A549 (cell line): ENCODE measurements around the gene ESRRG. TPM values are rescaled to one million over a fixed set of nuclear protein-coding genes. Genes with fewer than 3 reads are reported as not detected.

Experiments
- ATAC-seq, 2 experiments: fragments of 200-7000 bp in 1 of 2; fragments of >200 bp in 1 of 2; cut with Nextera tagmentation in 1 of 2; cut with Tn5 transposase in 1 of 2; 3 replicates each; pipeline versions ENCODE4 v1.8.0 to v1.9.1; 2018 to 2020; ENCODE audit warnings: mild to moderate bottlenecking in 1 of 2, moderate library complexity in 1 of 2
- CTCF ChIA-PET: fragments of 300-600 bp; sonication (Branson Sonifier 250); formaldehyde crosslinking; extraction: SDS; loops from one replicate; lab custom pipeline; 2021; ENCODE audit warnings: antibody characterized with exemption, inconsistent platforms; lab: Yijun Ruan, JAX
- POLR2A ChIA-PET: fragments of 350-600 bp; formaldehyde crosslinking; extraction: SDS; loops from one replicate; lab custom pipeline; 2021; ENCODE audit warnings: antibody characterized with exemption, inconsistent platforms; lab: Yijun Ruan, JAX
- DNase-seq, 2 experiments: peaks; one replicate each; pipeline versions ENCODE4 v3.0.0 to v3.0.0-alpha.2; 2011 to 2016; ENCODE audit warnings: low read depth in 1 of 2, low spot score in 1 of 2
- FAIRE-seq: peaks from 2 replicates; lab custom pipeline; 2011; peaks lifted over from hg19 to GRCh38; lab: Jason Lieb, UNC
- H3K27ac ChIP-seq, 2 experiments: fragments of >200 bp; sonication (Bioruptor Twin); formaldehyde crosslinking; 3 replicates each; pipeline ENCODE4 v1.5.1; 2016 to 2017
- H3K4me1 ChIP-seq: fragments of >200 bp; sonication (Bioruptor Twin); formaldehyde crosslinking; 3 replicates; pipeline ENCODE4 v1.6.1; 2016
- H3K4me2 ChIP-seq: fragments of >200 bp; sonication (Bioruptor Twin); formaldehyde crosslinking; 3 replicates; pipeline ENCODE4 v1.6.1; 2016
- H3K4me3 ChIP-seq: fragments of >200 bp; sonication (Bioruptor Twin); formaldehyde crosslinking; 3 replicates; pipeline ENCODE4 v1.5.1; 2016
- H3K9me3 ChIP-seq: fragments of >200 bp; sonication (Bioruptor Twin); formaldehyde crosslinking; 3 replicates; pipeline ENCODE4 v1.6.1; 2016
- CBX8 ChIP-seq: fragments of 200-600 bp; sonication (generic); IDR thresholded peaks from 2 replicates; pipeline ENCODE4 v1.6.1; 2016
- CHD2 ChIP-seq: fragments of 150-350 bp; IDR thresholded peaks from 2 replicates; pipeline ENCODE4 v1.6.1; 2014; ENCODE audit warnings: low read length; ENCODE audit not compliant: partially characterized antibody
- CHD4 ChIP-seq: fragments of 200-600 bp; sonication (generic); IDR thresholded peaks from 2 replicates; pipeline ENCODE4 v1.6.1; 2016; ENCODE audit warnings: antibody characterized with exemption, mild to moderate bottlenecking, borderline replicate concordance
- EHMT2 ChIP-seq: fragments of 200-600 bp; sonication (generic); IDR thresholded peaks from 2 replicates; pipeline ENCODE4 v1.6.1; 2016; ENCODE audit warnings: antibody characterized with exemption, low read depth, mild to moderate bottlenecking, moderate library complexity
- ESRRA ChIP-seq: fragments of 150-350 bp; IDR thresholded peaks from 2 replicates; pipeline ENCODE4 v1.6.1; 2014; ENCODE audit warnings: mild to moderate bottlenecking, low read length, borderline replicate concordance
- FOSL2 ChIP-seq, 2 experiments: fragments of 450-650 bp in 1 of 2; fragments of >200 bp in 1 of 2; sonication (Bioruptor Twin) in 1 of 2; formaldehyde crosslinking; IDR thresholded peaks; 2 replicates each; pipeline versions ENCODE4 v1.5.0 to v1.6.1; 2016 to 2020; ENCODE audit warnings: mild to moderate bottlenecking in 1 of 2, moderate library complexity in 1 of 2
- FOXS1 ChIP-seq: fragments of 250-450 bp; sonication (Bioruptor Pico); IDR thresholded peaks from 2 replicates; pipeline ENCODE4 v1.5.0; 2020; ENCODE audit warnings: mild to moderate bottlenecking, moderate library complexity
- HEYL ChIP-seq: fragments of 250-450 bp; sonication (Bioruptor Pico); IDR thresholded peaks from 2 replicates; pipeline ENCODE4 v1.8.0; 2021; ENCODE audit warnings: mild to moderate bottlenecking, moderate library complexity
- HOXA7 ChIP-seq: fragments of 250-450 bp; sonication (Bioruptor Pico); IDR thresholded peaks from 2 replicates; pipeline ENCODE4 v1.5.0; 2020; ENCODE audit warnings: mild to moderate bottlenecking, moderate library complexity
- HOXB13 ChIP-seq: fragments of 250-450 bp; sonication (Bioruptor Pico); IDR thresholded peaks from 2 replicates; pipeline ENCODE4 v1.5.0; 2020; ENCODE audit warnings: low read depth, mild to moderate bottlenecking, moderate library complexity
- JUN ChIP-seq, 2 experiments: fragments of >200 bp; sonication (Bioruptor Twin); formaldehyde crosslinking; IDR thresholded peaks; 2 replicates in 1 of 2; 3 replicates in 1 of 2; pipeline ENCODE4 v1.6.1; 2016 to 2017
- KDM5A ChIP-seq: fragments of 200-600 bp; sonication (generic); IDR thresholded peaks from 2 replicates; pipeline ENCODE4 v1.6.1; 2016; ENCODE audit warnings: antibody characterized with exemption, mild to moderate bottlenecking
- MAFK ChIP-seq: fragments of 450-650 bp; IDR thresholded peaks from 2 replicates; pipeline ENCODE4 v1.6.1; 2014; ENCODE audit not compliant: partially characterized antibody
- MYC ChIP-seq: IDR thresholded peaks from 2 replicates; pipeline ENCODE4 v1.6.1; 2012; ENCODE audit warnings: mild to moderate bottlenecking, inconsistent platforms, low read length, improper control_type of control experiment, borderline replicate concordance
- NFE2L2 ChIP-seq: fragments of 150-350 bp; conservative IDR thresholded peaks from 2 replicates; pipeline ENCODE4 v1.6.1; 2014; ENCODE audit warnings: low read length
- PHF8 ChIP-seq: fragments of 200-600 bp; sonication (generic); IDR thresholded peaks from 2 replicates; pipeline ENCODE4 v1.6.1; 2016; ENCODE audit warnings: low read depth, mild to moderate bottlenecking, antibody characterized with exemption, moderate library complexity, borderline replicate concordance
- POLR2A ChIP-seq: IDR thresholded peaks from 2 replicates; pipeline ENCODE4 v1.6.1; 2012; ENCODE audit warnings: mild to moderate bottlenecking, low read length
- POLR2AphosphoS2 ChIP-seq: conservative IDR thresholded peaks from 2 replicates; pipeline ENCODE4 v1.6.1; 2012; ENCODE audit warnings: low read length, improper control_type of control experiment, inconsistent platforms
- RARB ChIP-seq: fragments of 250-450 bp; sonication (Bioruptor Pico); IDR thresholded peaks from 2 replicates; pipeline ENCODE4 v1.8.0; 2021; ENCODE audit warnings: mild to moderate bottlenecking, moderate library complexity
- RFX5 ChIP-seq: fragments of 450-650 bp; IDR thresholded peaks from 2 replicates; pipeline ENCODE4 v1.7.1; 2014; ENCODE audit warnings: antibody characterized with exemption, mild to moderate bottlenecking, moderate library complexity
- RNF2 ChIP-seq: fragments of 200-600 bp; sonication (generic); IDR thresholded peaks from 2 replicates; pipeline ENCODE4 v1.6.1; 2016; ENCODE audit warnings: low read depth, mild to moderate bottlenecking, antibody characterized with exemption, moderate library complexity, borderline replicate concordance
- ZC3H11A ChIP-seq: fragments of 450-650 bp; IDR thresholded peaks from 2 replicates; pipeline ENCODE4 v1.6.1; 2014; ENCODE audit warnings: antibody characterized with exemption, mild to moderate bottlenecking
- ZFP36 ChIP-seq: fragments of 450-650 bp; IDR thresholded peaks from 2 replicates; pipeline ENCODE4 v1.6.1; 2014; ENCODE audit warnings: borderline replicate concordance; ENCODE audit not compliant: partially characterized antibody
- ZNF302 ChIP-seq: fragments of 250-450 bp; sonication (Bioruptor Pico); IDR thresholded peaks from 2 replicates; pipeline ENCODE4 v1.9.0; 2021; ENCODE audit warnings: inconsistent platforms, mild to moderate bottlenecking, moderate library complexity
- ZSCAN20 ChIP-seq: fragments of 250-450 bp; sonication (Bioruptor Pico); IDR thresholded peaks from 2 replicates; pipeline ENCODE4 v1.8.0; 2022; ENCODE audit warnings: mild to moderate bottlenecking, moderate library complexity
- WGBS: methylation state at CpG from one replicate; pipeline ENCODE4 v1.1.6; 2017; ENCODE audit errors: missing lambda C conversion rate; 5-methylcytosine and 5-hydroxymethylcytosine counted together
- polyA plus RNA-seq, 4 experiments: library from polyadenylated mRNA; depleted of rRNA in 3 of 4; stranded (reverse); fragments of >200 nt; fragmentation: RNase III in 1 of 4; extraction: RNeasy Plus Mini Kit Qiagen cat#74134 plus additional on column Dnase treatment in 1 of 4; gene quantifications; 2 replicates in 3 of 4; 3 replicates in 1 of 4; pipeline ENCODE4 v1.2.3, GENCODE V29; 2011 to 2017
- TF ChIP-seq, protein P1 (sequence below): fragments of 450-650 bp; IDR thresholded peaks from 2 replicates; pipeline ENCODE4 v1.6.1; 2014; ENCODE audit warnings: antibody characterized with exemption
- TF ChIP-seq, protein P2 (sequence below): fragments of >200 bp; sonication (Bioruptor Twin); formaldehyde crosslinking; IDR thresholded peaks from 3 replicates; pipeline ENCODE4 v1.6.1; 2016
- TF ChIP-seq, protein P3 (sequence below): IDR thresholded peaks from 2 replicates; pipeline ENCODE4 v1.6.1; 2012
- TF ChIP-seq, protein P4 (sequence below): fragments of >200 bp; sonication (Bioruptor Twin); formaldehyde crosslinking; IDR thresholded peaks from 3 replicates; pipeline ENCODE4 v1.5.1; 2016

The ESRRG gene
- polyA plus RNA-seq, 2 of the 4 experiments (the other 2 are of a cell fraction) = 0.09 TPM; not detected in 1

DNA sequence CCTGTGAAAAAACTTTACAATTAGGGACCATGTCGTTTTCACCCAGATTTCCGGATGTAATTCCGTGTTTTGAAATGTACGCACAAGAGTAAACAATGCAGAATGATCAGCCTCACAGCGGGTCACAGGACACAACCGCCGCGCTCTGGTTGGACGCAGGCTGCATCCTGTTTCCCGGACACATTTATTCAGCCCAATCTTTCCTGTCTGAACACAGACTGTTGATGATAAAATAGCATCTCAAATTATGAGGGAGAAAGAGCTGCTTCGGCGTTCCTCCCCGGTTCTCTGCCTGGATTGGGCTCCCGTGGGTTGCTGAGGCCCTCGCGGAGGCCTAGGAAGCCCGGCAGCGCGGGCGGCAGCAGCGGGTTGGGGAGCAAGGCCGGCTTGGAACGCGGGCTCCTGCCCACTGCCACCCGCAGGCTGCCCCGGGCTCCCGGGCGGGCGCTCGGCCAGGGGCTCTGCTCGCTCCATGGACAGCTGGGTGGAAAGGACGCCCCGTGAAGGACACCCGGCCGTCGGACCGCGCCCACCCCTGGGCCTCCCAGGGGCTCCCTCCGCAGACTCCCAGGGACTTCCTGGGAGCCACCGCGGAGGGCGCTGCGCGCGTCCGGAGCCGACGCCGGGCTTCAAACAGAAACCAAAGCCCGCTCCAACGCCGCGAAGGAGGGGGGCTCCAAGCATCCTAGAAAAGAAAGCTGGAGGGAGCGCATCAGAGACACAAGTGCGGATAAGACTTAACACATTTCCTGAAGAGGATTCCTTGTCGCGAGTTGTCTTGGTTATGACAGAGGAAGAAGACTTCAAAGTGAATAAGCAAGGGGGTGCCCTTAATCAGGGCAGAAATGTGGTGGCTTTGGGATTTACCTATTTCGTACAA lies 122.3 kb downstream of the ESRRG start (continued):
- TF ChIP-seq, protein P1, sequence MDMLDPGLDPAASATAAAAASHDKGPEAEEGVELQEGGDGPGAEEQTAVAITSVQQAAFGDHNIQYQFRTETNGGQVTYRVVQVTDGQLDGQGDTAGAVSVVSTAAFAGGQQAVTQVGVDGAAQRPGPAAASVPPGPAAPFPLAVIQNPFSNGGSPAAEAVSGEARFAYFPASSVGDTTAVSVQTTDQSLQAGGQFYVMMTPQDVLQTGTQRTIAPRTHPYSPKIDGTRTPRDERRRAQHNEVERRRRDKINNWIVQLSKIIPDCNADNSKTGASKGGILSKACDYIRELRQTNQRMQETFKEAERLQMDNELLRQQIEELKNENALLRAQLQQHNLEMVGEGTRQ = peak; percentile 61
- TF ChIP-seq ESRRA (no peak), ZFP36 (no peak), PHF8 (peak; percentile 92), POLR2AphosphoS2 (no peak), RFX5 (no peak), HOXB13 (no peak), RNF2 (0 out of 2 replicates have a peak, but pooled peaks have one; percentile 13), CHD4 (no peak), EHMT2 (no peak), ZNF302 (CRISPR knock-in tag) (no peak), MYC (no peak), ZSCAN20 (CRISPR knock-in tag) (no peak), FOSL2 (IDR thresholded peaks at IDR 0.05) (no peak), FOSL2 (CRISPR knock-in tag; IDR thresholded peaks at IDR 0.05) (no peak), POLR2A (peak; percentile 33), CBX8 (no peak), ZC3H11A (no peak), JUN (IDR thresholded peaks at IDR 0.05) (peak in 1 of 2 experiments; percentile 31; a peak in 1 of 5 replicates)
- TF ChIP-seq, protein P2, sequence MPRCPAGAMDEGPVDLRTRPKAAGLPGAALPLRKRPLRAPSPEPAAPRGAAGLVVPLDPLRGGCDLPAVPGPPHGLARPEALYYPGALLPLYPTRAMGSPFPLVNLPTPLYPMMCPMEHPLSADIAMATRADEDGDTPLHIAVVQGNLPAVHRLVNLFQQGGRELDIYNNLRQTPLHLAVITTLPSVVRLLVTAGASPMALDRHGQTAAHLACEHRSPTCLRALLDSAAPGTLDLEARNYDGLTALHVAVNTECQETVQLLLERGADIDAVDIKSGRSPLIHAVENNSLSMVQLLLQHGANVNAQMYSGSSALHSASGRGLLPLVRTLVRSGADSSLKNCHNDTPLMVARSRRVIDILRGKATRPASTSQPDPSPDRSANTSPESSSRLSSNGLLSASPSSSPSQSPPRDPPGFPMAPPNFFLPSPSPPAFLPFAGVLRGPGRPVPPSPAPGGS = 0 out of 3 replicates have a peak, but pooled peaks have one; percentile 19
- TF ChIP-seq, protein P3, sequence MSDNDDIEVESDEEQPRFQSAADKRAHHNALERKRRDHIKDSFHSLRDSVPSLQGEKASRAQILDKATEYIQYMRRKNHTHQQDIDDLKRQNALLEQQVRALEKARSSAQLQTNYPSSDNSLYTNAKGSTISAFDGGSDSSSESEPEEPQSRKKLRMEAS = peak; percentile 65
- TF ChIP-seq, protein P4, sequence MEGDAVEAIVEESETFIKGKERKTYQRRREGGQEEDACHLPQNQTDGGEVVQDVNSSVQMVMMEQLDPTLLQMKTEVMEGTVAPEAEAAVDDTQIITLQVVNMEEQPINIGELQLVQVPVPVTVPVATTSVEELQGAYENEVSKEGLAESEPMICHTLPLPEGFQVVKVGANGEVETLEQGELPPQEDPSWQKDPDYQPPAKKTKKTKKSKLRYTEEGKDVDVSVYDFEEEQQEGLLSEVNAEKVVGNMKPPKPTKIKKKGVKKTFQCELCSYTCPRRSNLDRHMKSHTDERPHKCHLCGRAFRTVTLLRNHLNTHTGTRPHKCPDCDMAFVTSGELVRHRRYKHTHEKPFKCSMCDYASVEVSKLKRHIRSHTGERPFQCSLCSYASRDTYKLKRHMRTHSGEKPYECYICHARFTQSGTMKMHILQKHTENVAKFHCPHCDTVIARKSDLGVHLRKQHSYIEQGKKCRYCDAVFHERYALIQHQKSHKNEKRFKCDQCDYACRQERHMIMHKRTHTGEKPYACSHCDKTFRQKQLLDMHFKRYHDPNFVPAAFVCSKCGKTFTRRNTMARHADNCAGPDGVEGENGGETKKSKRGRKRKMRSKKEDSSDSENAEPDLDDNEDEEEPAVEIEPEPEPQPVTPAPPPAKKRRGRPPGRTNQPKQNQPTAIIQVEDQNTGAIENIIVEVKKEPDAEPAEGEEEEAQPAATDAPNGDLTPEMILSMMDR = peak; percentile 56

DNA sequence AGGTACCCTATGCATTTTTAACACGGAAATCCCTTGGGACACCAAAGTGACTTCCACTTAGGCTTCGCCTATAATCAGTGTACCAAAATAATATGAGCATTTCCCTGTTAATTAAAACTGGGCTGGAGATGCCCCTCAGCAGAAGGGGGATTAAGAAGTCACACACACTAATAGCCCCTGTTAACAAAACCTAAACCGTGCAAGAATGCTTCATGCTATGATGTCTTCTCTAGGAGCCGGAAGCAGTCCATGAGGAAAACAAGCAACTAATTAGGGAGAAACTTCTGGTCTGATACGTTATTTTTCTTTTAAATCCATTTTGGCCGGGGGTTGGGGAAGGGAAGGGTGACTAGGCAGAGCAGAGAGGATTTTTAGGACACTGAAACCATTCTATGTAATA lies 123.4 kb downstream of the ESRRG start:
- Histone ChIP-seq H3K4me2 (peak overlapping the region; percentile 86; the same call in 1 of the 3 replicates), H3K9me3 (no peaks in the 10 kb centered on the region), H3K4me1 (no peaks in the 10 kb centered on the region), H3K27ac (no peak overlapping the region; a peak in 1 of 6 replicates), H3K4me3 (no peak overlapping the region)
- 74% methylated on average over 6 of the region's 6 CpGs for WGBS
- ATAC-seq (no peak), FAIRE-seq (no peak), DNase-seq (no peak)
- CTCF ChIA-PET = no interaction called here
- POLR2A ChIA-PET = no interaction called here
- TF ChIP-seq CBX8 = no peak
- no peak for TF ChIP-seq NFE2L2
- TF ChIP-seq, protein P2 = no peak
- TF ChIP-seq KDM5A = no peak
- no peak for TF ChIP-seq RARB
- no peak for TF ChIP-seq EHMT2
- no peak for TF ChIP-seq CHD2
- TF ChIP-seq, protein P4 = no peak
- no peak for TF ChIP-seq ZNF302 (CRISPR knock-in tag)
- no peak for TF ChIP-seq ZFP36
- no peak for TF ChIP-seq HOXA7 (CRISPR knock-in tag)
- no peak for TF ChIP-seq FOSL2 (IDR thresholded peaks at IDR 0.05)
- no peak for TF ChIP-seq FOSL2 (CRISPR knock-in tag; IDR thresholded peaks at IDR 0.05)
- TF ChIP-seq FOXS1 (CRISPR knock-in tag) = no peak
- TF ChIP-seq HEYL (CRISPR knock-in tag) = no peak
- TF ChIP-seq MAFK = no peak
